Lower leg skin (tissue), 3 donors: Measurements from ENCODE around the gene NSMF.

ENCODE experiments used
- POLR2A ChIP-seq, 2 donors: fragments of 450-650 bp; IDR thresholded peaks; one replicate each; pipeline ENCODE4 v1.6.1; 2016 to 2017; ENCODE audit warnings: antibody characterized with exemption in 2 of 2, mild to moderate bottlenecking in 1 of 2, moderate library complexity in 1 of 2
- TF ChIP-seq, protein P1 (sequence below), 3 donors: fragments of 450-650 bp; IDR thresholded peaks; one replicate each; pipeline ENCODE4 v1.5.1; 2016; ENCODE audit warnings: antibody characterized with exemption in 3 of 3, mild to moderate bottlenecking in 3 of 3, moderate library complexity in 2 of 3

- TF ChIP-seq, protein P1, sequence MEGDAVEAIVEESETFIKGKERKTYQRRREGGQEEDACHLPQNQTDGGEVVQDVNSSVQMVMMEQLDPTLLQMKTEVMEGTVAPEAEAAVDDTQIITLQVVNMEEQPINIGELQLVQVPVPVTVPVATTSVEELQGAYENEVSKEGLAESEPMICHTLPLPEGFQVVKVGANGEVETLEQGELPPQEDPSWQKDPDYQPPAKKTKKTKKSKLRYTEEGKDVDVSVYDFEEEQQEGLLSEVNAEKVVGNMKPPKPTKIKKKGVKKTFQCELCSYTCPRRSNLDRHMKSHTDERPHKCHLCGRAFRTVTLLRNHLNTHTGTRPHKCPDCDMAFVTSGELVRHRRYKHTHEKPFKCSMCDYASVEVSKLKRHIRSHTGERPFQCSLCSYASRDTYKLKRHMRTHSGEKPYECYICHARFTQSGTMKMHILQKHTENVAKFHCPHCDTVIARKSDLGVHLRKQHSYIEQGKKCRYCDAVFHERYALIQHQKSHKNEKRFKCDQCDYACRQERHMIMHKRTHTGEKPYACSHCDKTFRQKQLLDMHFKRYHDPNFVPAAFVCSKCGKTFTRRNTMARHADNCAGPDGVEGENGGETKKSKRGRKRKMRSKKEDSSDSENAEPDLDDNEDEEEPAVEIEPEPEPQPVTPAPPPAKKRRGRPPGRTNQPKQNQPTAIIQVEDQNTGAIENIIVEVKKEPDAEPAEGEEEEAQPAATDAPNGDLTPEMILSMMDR (IDR thresholded peaks at IDR 0.05): no peak
- no peak for TF ChIP-seq POLR2A (IDR thresholded peaks at IDR 0.05)
These were observed 29.2 kb upstream of the NSMF start for GRCh38 chr9:137488327-137488653.
